ENCODE results near the gene TPH1. TPM values are rescaled to one million over a fixed set of nuclear protein-coding genes. Genes with fewer than 3 reads are reported as not detected.

The TPH1 gene
- total and polyA plus RNA-seq, 9 of the 15 experiments (the other 6 are each of a cell fraction or from before 2014, with no cell fraction given) = 0.04 to 0.29 (median 0.17) TPM

- TF ChIP-seq SRSF9 (IDR thresholded peaks at IDR 0.05; ENCODE audit: borderline replicate concordance, low read depth, low read length) (no peak), BHLHE40 (IDR thresholded peaks at IDR 0.05; ENCODE audit: low read length) (peak; percentile 54), UBTF (IDR thresholded peaks at IDR 0.05; ENCODE audit: borderline replicate concordance in 1 of 2, low read depth in 2 of 2, low read length in 2 of 2) (peak in 1 of 2 experiments; percentile 77; a peak in 2 of 4 replicates), ZBTB11 (CRISPR knock-in tag; IDR thresholded peaks at IDR 0.05) (peak in 2 of 3 experiments; percentile 31 to 89; a peak in 2 of 6 replicates), GABPA (tag; conservative IDR thresholded peaks at IDR 0.05; ENCODE audit: low read depth) (peak; percentile 80), SMARCB1 (IDR thresholded peaks at IDR 0.05; ENCODE audit: insufficient read length, low read depth) (no peak), CBX1 (IDR thresholded peaks at IDR 0.05; ENCODE audit: low read depth) (no peak), HCFC1 (IDR thresholded peaks at IDR 0.05; ENCODE audit: low read depth, low read length) (0 out of 2 replicates have a peak, but pooled peaks have one; percentile 23), RCOR1 (IDR thresholded peaks at IDR 0.05; ENCODE audit: borderline replicate concordance in 1 of 2, low read depth in 2 of 2, low read length in 2 of 2) (no peak), MYC (IDR thresholded peaks at IDR 0.05; ENCODE audit: low read depth, low read length) (peak; percentile 69), MYC (CRISPR knock-in tag; IDR thresholded peaks at IDR 0.05; ENCODE audit: borderline replicate concordance, low read depth) (no peak), ZNF23 (CRISPR knock-in tag; IDR thresholded peaks at IDR 0.05) (no peak), NR2C1 (IDR thresholded peaks at IDR 0.05) (no peak), NR2C1 (tag; IDR thresholded peaks at IDR 0.05) (no peak), SIN3B (IDR thresholded peaks at IDR 0.05; ENCODE audit: low read depth) (peak; percentile 40; the same call in 1 of the 2 replicates), MYBL2 (IDR thresholded peaks at IDR 0.05; ENCODE audit: low read depth) (no peak), MYBL2 (CRISPR knock-in tag; IDR thresholded peaks at IDR 0.05; ENCODE audit: borderline replicate concordance) (no peak), SREBF1 (IDR thresholded peaks at IDR 0.05; ENCODE audit: borderline replicate concordance, low read depth, low read length) (no peak), MAFF (IDR thresholded peaks at IDR 0.05; ENCODE audit: low read length) (no peak), MAZ (CRISPR knock-in tag; conservative IDR thresholded peaks at IDR 0.05 in 1 of 2, IDR thresholded peaks at IDR 0.05 in 1 of 2) (peak; percentile 73 to 81)
These were observed 32.9 kb downstream of the TPH1 start, which contains the start of gene SERGEF (continued) for GRCh38 chr11:18012906-18013781.
